Measurements from ENCODE around the gene AFAP1. TPM values are rescaled to one million over a fixed set of nuclear protein-coding genes. Genes with fewer than 3 reads are reported as not detected.
"Not testable (repeated sequence)": the region's sequence is repeated elsewhere in the genome, so short reads cannot be mapped to it uniquely, and the experiment has no call there.

AFAP1 gene
- total RNA-seq, 1 donor from 2014 or later = 0.24 TPM

GRCh38 chr4:7947927-7948326 lies 8.3 kb upstream of the AFAP1 start:
- POLR2A ChIA-PET = no interaction called here
- peaks cover 13% of the 10 kb centered on the region for H3K27me3 Mint-ChIP-seq
- no peak for DNase-seq

GRCh38 chr4:7945709-7946380 lies 6.2 kb upstream of the AFAP1 start:
- Mint-ChIP-seq H3K36me3 (ENCODE audit: low read depth) (no peaks in the 10 kb centered on the region), H3K4me3 (no peak overlapping the region), H3K4me1 (peaks cover under 1% of the 10 kb centered on the region), H3K27ac (no peak overlapping the region), H3K9me3 (no peaks in the 10 kb centered on the region), H3K27me3 (peaks cover 19% of the 10 kb centered on the region)
- CTCF ChIA-PET = no interaction called here
- ATAC-seq (ENCODE audit: low read depth) (no peak), DNase-seq (no peak)
- TF ChIP-seq, protein P1, sequence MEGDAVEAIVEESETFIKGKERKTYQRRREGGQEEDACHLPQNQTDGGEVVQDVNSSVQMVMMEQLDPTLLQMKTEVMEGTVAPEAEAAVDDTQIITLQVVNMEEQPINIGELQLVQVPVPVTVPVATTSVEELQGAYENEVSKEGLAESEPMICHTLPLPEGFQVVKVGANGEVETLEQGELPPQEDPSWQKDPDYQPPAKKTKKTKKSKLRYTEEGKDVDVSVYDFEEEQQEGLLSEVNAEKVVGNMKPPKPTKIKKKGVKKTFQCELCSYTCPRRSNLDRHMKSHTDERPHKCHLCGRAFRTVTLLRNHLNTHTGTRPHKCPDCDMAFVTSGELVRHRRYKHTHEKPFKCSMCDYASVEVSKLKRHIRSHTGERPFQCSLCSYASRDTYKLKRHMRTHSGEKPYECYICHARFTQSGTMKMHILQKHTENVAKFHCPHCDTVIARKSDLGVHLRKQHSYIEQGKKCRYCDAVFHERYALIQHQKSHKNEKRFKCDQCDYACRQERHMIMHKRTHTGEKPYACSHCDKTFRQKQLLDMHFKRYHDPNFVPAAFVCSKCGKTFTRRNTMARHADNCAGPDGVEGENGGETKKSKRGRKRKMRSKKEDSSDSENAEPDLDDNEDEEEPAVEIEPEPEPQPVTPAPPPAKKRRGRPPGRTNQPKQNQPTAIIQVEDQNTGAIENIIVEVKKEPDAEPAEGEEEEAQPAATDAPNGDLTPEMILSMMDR (IDR thresholded peaks at IDR 0.05) = no peak
- intact Hi-C loops (cut with micrococcal nuclease) = no loop called here
- POLR2A ChIA-PET = no interaction called here

More at GRCh38 chr4:7947927-7948326, 8.3 kb upstream of the AFAP1 start:
- intact Hi-C loops (cut with micrococcal nuclease) = no loop called here
- Mint-ChIP-seq H3K27ac (no peak overlapping the region), H3K4me1 (no peaks in the 10 kb centered on the region), H3K9me3 (peaks cover 1% of the 10 kb centered on the region), H3K36me3 (ENCODE audit: low read depth) (no peaks in the 10 kb centered on the region), H3K4me3 (no peak overlapping the region)
- CTCF ChIA-PET = no interaction called here
- TF ChIP-seq, protein P1 (IDR thresholded peaks at IDR 0.05) = no peak
- ATAC-seq (ENCODE audit: low read depth) = no peak

DNA sequence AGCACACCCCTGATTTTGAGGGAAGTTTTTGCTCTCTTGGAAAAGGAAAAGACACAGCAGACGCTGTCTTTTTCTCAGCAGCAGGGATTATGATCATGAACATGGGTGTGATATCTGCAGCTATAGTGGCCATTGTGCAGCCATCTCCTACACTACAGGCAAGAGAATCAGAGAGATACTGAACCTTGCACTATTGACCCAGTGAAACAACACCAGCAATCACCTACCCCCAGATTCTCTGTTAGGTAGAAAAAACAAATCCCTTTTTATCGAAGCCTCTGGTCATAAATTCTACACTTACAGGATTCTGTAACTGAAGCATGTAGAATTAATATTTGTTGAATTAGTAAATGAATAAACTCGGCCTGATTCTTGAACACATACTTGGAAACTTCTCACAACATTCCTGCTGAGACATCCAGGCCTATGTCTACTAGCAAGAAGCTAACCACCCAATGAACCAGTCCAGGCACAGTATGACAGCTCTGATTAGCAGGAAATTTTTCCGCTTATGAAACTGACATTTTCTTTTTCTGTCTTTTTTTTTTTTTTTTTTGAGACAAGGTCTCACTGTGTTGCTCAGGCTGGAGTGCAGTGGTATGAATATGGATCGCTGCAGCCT lies 5.0 kb upstream of the AFAP1 start:
- peaks cover 3% of the 10 kb centered on the region for H3K4me1 Mint-ChIP-seq
- ChIA-PET POLR2A (no interaction called here), CTCF (no interaction called here)
- H3K27ac Mint-ChIP-seq = no peak overlapping the region
- intact Hi-C loops (cut with micrococcal nuclease) = no loop called here
- no peaks in the 10 kb centered on the region for H3K36me3 Mint-ChIP-seq (ENCODE audit: low read depth)
- H3K4me3 Mint-ChIP-seq = no peak overlapping the region
- H3K9me3 Mint-ChIP-seq = no peaks in the 10 kb centered on the region
- peaks cover 19% of the 10 kb centered on the region for H3K27me3 Mint-ChIP-seq
- ATAC-seq (ENCODE audit: low read depth) = no peak
- TF ChIP-seq, protein P1 (IDR thresholded peaks at IDR 0.05) = no peak
- no peak for DNase-seq

DNA sequence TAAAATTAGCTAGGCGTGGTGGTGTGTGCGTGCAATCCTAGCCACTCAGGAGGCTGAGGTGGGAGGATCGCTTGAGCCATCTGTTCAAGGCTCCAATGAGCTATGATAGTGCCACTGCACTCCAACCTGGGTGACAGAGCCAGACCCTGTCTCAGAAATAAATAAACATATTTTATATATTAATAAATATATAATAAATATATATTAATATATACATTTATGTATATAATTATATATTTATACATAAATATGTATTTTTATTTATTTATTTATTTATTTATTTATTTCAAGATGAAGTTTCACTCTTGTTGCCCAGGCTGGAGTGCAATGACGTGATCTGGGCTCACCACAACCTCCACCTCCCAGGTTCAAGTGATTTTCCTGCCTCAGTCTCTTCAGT lies 4.0 kb upstream of the AFAP1 start:
- H3K27me3 Mint-ChIP-seq = peaks cover 19% of the 10 kb centered on the region
- ATAC-seq (ENCODE audit: low read depth); POLR2A ChIA-PET; H3K9me3 Mint-ChIP-seq; H3K4me3 Mint-ChIP-seq; intact Hi-C loops (cut with micrococcal nuclease); CTCF ChIA-PET; DNase-seq; H3K36me3 Mint-ChIP-seq (ENCODE audit: low read depth); H3K4me1 Mint-ChIP-seq; H3K27ac Mint-ChIP-seq: not testable (repeated sequence)

GRCh38 chr4:7943211-7943610 lies 3.5 kb upstream of the AFAP1 start:
- Mint-ChIP-seq H3K27ac (no peak overlapping the region), H3K9me3 (no peaks in the 10 kb centered on the region), H3K4me3 (no peak overlapping the region), H3K36me3 (ENCODE audit: low read depth) (no peaks in the 10 kb centered on the region), H3K4me1 (peaks cover 6% of the 10 kb centered on the region), H3K27me3 (peaks cover 22% of the 10 kb centered on the region)
- CTCF ChIA-PET = no interaction called here
- DNase-seq = no peak
- intact Hi-C loops (cut with micrococcal nuclease) = no loop called here
- POLR2A ChIA-PET = no interaction called here
- ATAC-seq (ENCODE audit: low read depth) = no peak
- TF ChIP-seq, protein P1 (IDR thresholded peaks at IDR 0.05) = no peak
